ELF-1 (cell line): ENCODE measurements around the gene JMJD1C.
A peak's percentile ranks its signal among the peaks of the same experiment; 100 is the strongest.

Experiments
- DNase-seq: peaks from one replicate; pipeline ENCODE4 v3.0.0-alpha.2; 2016; ENCODE audit warnings: low read depth, low spot score

The JMJD1C gene

DNA sequence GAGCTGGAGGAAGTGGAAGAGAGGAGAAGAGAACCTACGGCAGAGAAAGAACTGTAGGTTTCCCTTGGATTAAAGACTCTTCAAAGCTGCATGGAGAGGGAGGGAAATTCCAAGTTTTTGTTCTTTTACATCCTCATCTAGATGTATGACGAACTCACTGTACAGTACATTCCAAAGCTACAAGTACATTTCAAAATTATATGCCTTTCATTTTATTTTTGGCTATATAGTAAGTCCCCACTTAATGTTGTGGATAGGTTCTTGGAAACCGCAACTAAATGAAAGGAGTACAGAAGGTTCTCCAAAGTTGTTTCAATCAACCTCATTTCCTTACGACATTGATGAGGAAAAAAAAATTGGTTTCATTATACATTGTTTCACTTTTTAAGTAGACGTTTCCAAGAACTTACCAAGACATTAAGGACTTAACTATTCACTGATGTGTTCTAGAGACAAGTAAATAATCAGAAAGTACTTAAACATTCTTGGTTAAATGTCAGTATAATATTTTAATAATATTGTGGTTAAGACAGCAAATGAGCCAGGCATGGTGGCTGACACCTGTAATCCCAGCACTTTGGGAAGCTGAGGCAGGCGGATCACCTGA is 16.1 kb upstream of the JMJD1C start:
- no peak for DNase-seq

DNA sequence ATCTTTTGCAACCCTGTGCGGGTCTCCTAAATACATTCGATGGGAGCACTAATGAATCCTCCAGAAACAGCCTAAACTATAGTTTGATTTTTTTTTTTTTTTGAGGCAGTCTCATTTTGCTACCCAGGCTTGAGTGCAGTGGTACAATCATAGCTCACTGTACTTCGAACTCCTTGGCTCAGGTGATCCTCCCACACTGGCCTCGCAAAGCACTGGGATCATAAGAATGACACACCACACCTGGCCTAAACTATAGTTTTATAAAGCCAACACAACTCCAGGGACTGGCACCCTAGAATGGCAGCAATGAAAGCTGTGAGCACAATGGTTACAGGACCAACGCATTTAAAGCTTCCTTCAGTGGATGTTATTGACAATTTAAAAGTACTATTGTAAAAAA is 14.5 kb upstream of the JMJD1C start:
- DNase-seq, result no peak

DNA sequence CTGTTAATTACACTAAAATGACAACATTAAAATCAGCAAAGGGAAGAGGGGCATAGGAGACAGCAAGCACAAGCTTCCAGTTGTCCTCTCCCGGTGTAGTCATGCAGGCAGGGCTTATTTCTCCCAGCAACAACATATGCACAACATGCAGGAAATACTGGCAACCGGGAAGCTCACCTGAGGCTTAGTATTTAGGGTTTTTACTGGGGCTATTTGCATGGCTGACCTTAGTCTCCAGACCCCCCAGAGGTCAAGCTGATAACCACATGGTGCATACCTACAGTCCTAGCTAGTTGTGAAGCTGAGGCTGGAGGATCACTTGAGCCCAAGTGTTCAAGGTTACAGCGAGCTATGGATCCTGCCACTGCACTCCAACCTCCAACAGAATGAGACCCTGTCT is 12.8 kb upstream of the JMJD1C start:
- DNase-seq, result peak; percentile 76

DNA sequence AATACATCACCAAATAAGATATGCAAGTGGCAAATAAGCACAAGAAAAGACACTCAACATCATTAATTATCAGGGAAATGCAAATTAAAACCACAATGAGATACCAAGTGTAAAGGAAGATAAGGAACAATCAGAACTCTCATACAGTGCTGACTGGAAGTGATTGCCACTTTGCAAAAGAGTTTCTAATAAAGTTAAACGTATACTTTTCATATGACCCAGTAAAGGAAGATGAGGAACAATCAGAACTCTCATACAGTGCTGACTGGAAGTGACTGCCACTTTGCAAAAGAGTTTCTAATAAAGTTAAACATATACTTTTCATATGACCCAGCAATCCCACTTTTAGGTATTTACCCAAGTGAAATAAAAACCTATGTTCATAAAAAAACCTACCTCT is 12.2 kb upstream of the JMJD1C start:
- no peak for DNase-seq

DNA sequence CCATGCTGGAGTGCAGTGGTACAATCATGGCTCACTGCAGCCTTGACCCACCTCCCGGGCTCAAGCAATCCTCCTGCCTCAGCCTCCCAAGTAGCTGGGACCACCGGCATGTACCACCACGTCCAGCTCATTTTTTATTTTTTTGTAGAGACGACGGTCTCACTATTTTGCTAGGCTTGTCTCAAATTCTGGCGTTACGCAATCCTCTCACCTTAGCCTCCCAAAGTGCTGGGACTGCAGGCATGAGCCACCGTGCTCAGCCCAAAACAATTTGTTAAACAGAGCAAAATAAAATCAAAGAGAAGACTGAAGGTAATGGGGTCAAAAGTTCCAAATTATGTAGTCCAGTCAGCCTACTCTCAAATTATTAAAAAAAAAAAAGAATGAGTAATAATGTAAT is 8.7 kb upstream of the JMJD1C start:
- no peak for DNase-seq

DNA sequence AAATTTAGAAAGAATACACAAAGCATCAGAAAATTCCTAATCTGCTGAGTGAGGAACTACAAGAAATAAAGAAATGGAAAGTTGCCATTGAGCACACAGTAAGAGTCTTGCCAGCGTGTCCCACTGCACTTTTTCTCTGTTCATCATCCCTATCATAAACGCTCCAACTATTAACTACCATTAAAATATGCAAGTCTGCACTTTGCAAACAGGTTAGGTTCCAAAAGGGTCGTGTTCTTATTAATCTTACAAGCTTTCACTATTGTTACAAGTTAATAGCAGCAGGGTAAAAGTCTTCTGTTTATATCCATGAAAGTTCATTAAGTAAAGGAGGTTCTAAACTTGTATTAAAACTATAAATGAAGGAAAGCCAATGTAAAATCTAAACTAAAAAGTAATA is 5.2 kb upstream of the JMJD1C start:
- DNase-seq, result no peak

DNA sequence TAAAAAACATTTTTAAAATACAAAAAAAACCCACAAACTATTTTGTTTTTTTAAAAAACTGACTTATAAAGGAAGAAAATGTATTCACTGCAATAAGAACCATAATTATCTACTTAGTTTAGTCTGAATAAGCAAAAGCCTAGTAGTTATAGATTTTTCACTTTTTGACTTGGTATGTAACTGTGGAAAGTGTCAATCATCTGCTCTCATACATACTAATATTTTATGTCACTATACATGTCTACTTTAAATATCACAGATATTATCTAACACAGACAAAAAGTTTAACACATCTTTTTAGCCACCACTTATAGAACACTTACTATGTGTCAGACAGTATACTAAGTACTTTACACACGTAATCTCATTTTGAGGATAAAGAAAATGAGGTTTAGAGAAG is 3.2 kb upstream of the JMJD1C start:
- no peak for DNase-seq

DNA sequence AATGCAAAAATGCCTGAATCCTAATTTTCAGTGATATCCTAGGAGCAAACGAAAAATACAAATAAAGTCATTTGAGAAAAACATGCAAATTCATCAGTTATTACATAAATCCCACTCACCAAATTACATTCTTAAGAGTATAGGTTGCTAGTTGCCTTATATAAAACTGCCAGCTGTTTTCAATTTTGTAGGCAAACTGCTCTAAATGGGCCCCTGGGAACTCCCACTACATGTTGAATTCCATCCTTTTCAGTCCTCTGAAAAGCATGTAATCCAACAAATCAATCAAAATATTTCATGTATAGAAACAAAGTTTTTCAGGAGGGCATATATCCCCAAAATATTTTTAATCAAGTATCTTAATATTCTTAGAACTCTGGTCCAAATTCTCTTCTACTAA is 2.1 kb upstream of the JMJD1C start:
- no peak for DNase-seq

DNA sequence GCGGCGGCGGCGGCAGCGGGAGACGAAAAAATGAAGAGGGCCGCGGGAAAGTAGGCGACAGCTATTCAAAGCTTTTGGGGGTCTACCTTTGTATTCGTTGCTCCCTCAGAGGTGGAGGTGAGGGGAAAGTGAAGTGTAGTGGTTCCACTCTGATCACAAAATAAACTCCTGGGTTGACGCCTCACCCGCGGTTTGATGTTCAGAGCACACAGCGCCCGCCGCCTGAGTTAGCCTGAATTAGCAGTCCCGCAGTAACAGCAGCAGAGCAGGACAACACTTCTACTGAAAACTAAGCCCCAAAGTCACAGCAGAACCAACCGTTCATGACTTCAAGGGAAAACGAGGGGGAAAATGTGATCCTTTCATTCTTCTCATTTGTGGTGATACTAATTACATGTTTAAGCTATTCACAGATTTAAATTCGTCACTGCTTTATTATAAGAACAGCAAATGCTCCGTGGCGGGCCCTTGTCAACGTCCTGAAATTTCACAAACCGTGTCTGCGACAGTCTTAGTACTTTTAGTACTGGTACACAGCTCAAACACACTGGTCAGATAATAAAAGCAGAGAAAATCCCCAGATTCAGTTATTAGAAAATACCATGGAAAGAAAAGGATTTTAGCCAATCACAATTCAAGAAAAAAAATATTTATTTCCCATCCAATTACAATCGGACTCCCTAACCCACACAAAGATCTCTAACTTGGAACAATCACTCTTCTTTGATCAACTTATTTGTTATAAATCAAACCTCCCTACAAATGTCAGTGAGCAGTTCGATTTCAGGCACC is 563 bp upstream of the JMJD1C start:
- no peak for DNase-seq

DNA sequence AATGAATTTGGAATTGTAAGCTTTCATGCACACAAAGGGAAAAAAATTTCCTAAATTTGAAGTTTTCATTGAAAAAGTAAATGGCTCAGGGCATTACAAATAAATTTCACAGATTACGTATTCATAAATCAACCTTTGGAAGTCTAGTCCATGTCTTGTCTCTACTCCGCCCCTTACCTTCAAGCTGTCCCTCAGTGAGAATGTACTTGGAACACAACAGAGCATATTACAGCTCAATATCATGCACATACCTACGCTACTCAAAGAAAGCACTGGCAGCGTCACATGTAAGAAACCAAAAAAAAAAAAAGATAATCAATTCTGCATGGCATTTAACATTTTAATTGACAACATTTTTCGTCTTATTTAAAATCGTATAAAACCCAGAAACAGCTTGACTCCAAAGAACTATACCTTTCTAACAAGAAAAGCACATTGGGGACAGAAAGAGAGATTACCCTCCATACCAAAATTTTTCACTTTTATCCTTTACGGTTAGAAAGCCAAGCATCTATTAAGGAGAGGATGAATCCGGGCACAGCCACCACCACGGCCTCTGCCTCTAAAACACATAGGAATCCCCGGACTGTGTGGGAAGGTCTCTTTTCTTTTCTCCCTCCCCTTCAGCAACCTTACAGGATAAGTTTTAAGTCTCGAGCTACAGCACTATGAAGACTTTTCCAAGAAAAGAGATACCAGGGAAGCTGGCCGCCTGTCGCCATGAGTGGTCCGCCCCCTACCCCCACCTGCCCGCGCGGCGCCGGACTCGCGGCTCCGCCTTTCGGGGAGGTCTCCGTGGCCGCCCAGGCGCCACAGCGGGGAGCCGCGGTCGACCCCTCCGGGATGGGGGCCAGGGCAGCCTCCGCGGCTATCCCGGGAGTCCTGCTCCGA is 1.1 kb downstream of the JMJD1C start:
- DNase-seq, result no peak

DNA sequence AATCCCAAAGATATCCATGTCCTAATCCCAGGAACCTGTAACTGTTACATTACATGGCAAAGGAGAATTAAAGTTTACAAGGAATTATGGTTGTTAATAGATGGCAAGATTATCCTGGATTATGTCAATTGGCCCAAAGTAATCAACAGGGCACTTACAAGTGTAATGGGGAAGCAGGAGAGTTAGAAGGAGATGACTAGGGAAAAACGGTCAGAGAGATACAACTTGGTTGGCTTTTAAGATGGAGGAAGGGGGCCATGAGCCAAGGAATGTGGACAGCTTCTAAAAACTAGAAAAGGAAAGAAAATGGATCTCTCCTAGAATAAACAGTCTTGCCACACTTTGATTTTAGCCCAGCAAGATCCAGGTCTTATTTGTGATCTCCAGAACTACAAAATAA is 3.3 kb downstream of the JMJD1C start:
- no peak for DNase-seq

DNA sequence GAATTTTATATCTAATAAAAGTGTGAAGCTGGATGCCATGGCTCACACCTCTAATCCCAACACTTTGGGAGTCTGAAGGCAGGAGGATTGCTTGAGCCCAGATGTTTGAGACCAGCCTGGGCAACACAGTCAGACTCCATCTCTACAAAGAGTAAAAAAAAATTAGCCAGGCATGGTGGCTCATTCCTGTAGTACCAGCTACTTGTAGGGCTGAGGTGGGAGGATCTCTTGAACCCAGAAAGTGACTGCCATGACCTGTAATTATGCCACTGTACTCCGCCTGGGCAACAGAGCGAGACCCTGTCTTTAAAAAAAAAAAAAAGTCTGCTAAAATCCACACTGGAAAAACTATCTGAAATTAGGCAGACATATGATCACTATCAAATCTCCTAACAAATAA is 7.6 kb downstream of the JMJD1C start:
- no peak for DNase-seq

DNA sequence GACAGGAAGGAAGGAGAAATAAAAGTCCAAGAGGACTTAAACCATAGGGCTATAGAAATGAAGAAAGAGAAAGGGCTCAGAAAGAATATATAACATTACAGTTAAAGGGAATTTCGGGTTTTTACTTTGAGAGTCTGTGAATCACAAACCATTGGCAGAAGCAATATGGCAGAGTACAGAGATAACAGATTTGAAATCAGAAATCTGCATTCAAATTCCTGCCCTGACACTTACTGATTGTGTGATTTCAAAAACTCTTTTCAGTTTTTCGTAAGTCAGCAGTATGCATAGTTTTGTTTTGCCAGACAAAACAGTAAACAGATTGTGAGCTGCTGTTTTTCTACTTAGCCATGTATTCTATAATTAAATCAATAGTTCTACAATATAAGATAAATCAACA is 8.2 kb downstream of the JMJD1C start:
- no peak for DNase-seq

DNA sequence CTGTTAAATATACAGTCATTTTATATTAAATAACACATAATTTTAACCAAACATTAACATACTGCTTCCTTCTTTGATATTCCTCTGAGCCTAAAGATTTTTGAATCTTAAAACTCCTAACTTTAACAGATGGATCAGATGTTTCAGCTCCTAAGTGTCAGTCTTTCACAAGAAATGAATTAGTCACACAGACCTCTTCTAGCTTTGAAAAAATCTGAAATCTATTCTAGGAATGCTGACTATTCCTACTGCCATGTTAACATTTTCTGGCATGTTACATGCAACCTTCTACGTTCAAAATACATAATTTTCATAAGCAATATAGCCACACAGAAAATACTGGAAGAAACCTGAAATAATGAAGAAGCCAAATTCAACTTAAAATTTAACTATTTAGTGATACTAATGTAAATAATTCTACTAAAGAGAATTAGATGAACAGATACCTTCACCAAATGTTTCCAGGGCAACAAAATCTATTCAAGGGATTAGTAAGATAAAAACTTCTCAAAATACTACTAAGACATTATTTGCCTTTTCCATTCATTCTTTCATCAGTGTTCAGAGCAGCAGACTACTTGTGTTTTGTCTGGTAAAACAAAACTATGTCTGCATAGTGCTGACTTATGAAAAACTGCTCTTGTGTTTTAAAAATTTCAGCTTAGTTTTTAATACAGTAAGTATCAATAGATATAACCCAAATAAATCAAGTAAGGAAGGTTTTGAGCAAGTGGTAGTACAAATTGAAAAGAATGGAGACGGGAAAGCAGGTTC is 9.2 kb downstream of the JMJD1C start:
- DNase-seq, result no peak

DNA sequence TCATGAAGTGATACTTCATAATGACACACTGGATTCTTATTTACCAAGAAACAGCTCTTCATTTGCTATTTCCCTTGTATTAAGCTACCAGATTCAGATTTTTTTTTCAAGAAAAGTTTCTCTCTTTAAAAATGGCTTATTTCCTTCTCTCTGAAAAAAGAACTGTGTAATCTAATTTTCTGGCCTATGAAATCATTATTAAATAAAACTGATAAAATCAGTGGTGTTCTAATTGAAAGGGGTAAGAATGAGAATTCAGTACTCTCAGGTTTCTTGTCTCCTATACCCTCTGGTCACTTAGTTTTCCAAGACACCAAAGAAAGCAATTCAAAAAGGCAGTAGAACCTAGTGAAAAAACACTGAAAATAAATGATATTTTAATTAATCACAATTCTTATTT is 10.3 kb downstream of the JMJD1C start:
- no peak for DNase-seq

DNA sequence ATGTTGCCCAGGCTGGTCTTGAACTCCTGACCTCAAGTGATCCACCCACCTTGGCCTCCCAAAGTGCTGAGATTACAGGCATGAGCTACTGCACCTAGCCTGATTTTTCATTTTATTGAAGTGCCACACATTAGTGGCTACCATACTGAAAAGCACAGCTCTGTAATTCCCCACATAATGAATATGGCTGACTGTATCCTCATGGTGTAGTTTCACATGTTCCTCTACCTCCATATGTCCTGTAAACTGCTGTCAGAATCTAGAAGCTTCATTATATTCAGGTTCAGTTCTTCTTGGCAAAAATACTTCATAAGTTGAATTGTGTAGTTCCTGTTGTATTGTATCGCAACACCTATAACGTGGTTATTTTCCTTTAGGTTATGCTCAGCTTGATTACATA is 11.1 kb downstream of the JMJD1C start:
- no peak for DNase-seq

DNA sequence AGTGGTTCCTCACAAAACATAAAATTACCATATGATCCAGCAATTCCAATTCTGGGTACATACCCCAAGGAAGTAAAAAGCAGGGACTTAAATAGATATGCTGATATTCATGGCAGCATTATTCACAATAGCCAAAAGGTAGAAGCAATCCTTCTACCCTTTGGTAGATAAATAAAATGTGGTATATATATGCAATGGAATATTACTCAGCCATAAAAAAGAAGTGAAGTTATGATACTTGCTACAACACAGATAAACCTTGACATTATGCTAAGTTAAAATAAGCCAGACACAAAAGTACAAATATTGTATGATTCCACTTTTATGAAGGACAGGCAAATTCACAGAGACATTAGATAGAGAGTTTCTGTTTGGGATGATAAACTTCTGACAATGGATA is 13.3 kb downstream of the JMJD1C start:
- no peak for DNase-seq

DNA sequence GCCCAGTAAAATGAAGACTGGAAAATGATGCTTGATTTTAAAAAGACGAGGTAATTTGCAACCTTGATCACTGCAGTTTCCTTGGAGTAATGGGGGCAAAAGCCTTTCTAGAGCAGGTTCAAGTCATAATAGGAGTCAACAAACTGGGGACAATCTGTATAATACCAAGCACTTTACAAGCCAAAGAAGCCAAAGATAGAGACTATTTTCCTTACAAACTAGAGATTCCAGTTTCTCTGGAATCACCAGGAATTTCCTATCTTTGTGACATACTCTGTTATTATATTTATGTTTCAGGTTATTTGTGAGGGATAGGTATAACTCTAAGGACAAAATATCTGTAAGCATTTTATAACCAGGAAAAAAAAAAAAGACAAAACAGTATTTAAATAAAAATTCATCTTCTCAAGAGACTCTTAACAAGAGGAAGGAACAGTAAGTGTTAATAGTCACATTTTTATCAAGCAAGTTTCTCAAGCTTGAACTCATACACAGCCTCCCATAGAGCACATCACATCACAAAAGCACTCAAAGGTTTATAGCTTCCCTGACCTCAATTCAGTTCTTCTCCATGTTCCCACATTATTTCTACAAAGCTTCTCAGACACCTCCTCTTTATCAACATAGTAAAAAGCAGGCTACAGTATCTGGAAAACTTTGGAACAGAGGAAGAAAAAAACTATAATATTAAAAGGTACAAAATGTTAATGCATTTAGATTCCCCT is 18.9 kb downstream of the JMJD1C start:
- DNase-seq, result no peak

DNA sequence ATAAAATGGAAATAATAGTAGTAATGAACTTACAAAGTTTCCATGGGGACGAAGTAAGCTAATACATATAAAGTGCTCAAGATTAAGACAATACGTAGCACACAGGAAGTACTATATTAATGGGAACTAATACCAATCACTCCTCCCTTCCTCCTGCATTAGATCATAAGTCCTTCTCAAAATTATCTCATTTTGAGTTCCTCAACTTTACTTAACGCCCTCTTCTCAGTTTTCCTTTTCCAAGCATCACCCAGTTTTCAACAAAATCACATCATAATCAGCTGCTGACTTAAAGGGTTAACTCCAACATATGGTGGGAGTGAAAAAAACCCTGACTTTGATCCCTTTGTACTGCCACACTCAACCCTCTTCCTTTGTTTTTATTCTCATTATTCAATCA is 24.4 kb downstream of the JMJD1C start:
- no peak for DNase-seq

DNA sequence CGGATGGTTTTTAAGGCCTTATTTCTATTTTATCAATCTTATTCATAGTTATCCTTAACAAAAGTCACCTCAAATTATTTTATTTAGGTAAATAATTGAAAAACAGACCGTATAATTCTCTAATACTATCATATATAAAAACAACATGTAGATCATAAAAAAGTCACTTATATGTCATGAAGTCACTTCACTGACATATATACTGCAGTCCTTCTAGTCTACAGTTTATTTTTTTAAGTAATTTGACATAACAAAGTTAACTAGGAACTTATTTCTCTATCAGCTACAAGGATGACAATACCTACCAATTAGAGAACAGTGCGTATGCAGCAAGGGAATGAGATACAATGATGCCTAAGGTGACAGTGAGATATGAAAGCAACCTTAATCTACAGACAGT is 26.2 kb downstream of the JMJD1C start:
- no peak for DNase-seq
